ENCODE results near the gene TNIP3. TPM values are rescaled to one million over a fixed set of nuclear protein-coding genes. Genes with fewer than 3 reads are reported as not detected.
"Not testable (repeated sequence)": the region's sequence is repeated elsewhere in the genome, so short reads cannot be mapped to it uniquely, and the experiment has no call there.

TNIP3 gene
- total RNA-seq, 1 experiment from 2014 or later = 1.9 TPM

DNA sequence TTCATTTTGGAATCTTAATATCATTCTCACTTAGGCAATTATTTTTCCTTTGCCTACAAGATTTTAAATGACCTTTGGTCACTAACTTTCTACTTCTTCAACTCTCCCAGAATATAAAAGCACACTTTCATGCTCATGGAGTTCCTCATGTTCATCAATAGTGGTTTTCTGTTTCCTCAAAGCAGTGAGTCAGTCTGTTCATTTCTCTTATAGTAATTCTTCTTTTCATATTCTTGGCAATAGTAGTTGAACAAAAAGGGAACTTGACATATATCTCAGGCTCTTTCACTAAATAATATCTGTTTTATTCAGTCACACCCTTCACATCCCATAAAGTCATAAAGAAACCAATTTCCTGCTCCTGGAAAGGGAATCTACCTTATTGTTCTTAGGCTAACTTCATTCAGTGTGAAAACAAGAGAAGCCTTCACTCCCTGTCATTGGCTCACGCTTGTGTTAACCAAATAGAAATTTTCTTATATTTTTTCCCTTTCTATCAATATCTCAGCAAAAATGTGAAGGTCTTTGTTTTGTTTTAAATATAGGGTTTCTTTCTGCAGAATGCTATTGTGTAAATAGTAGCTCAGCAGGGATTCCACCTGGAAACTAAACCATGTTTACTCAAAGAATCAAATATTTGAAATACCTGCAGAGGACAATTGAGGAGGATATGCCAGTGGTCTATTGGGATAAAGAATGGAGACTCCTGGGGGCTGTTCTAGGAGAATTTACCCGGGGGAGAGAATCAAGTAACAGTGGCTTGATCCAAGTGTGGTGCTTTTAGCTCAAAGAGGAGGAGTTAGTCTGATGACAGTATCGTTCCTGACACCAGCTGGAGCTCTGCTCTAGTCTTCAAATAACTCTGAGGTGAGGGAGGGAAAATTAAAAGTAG lies 13.4 kb upstream of the TNIP3 start:
- no peak for DNase-seq (ENCODE audit: low spot score)

DNA sequence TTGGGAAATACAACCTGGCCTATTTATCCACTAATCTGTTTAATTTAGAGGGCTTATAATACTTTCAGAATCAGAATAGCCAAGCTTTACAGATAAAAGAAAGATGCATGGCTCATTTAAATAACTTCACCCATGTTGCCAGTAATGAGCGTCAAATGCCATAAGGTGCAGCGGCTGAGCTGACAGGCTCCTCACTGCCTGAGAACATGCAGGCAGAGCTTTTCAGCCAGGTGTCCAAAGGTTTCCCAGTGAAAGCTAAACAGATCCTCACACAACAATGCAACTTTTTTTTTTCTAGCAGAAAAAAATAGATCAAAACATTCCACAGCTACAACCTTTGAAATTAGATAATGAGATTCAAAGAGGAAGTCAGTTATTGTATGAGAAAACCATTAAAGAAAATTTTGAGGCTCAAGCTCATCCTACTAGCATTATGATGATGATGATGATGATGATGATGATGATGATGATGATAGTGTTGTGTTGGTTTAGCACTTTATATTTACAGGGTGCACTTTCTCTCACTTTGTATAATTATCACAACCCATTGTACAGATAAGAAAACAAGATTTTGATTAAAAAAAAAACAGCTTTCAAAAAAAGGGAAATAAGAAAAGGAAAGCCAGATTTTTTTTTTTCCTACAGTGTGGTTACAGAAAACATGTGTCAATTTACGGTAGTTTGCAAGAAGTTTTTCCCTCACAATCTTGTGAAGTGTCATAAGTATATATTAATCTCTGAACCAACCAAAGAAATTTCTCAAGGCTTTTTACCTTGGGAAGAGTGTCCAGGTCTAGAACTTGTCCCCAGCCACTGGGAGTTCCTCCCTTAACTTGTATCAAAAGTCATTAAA lies 12.2 kb upstream of the TNIP3 start:
- DNase-seq (ENCODE audit: low spot score) = no peak

DNA sequence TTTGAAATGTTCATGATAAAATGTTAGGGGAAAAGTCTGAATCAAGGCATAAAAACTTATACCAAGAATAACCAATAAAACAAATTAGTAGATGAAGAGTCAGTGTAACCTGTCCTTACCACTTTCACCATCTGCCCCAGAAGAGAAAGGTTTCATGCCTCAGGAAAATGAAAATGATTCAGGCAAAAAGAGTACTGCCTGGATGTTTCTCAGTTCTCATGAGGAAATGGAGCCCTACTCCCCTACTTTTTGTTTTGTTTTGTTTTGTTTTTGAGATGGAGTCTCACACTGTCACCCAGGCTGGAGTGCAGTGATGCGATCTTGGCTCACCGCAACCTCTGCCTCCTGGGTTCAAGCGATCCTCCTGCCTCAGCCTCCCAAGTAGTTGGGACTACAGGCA lies 7.4 kb upstream of the TNIP3 start:
- DNase-seq (ENCODE audit: low spot score) = not testable (repeated sequence)

GRCh38 chr4:121168446-121169281 lies 4.5 kb upstream of the TNIP3 start:
- DNase-seq (ENCODE audit: low spot score) = no peak

DNA sequence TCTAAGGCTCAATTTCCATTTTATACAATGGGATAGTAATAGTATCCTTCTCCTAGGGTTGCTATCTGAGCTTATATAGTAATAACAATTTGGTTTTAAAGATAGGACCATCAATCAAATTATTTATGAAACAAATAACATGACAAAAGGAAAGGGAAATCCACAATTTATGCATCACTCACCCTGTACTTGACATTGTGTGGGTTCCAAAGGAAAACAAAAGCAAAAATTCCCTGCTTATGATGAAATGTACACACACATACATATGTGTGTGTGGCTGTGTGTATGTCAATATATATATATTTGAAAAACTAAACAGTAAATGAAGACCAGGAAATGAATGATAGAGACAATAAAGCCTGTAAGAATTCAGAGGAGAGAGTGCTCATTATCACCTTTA lies 2.9 kb upstream of the TNIP3 start:
- no peak for DNase-seq (ENCODE audit: low spot score)

GRCh38 chr4:121165206-121165605 lies 1.1 kb upstream of the TNIP3 start:
- no peak for DNase-seq (ENCODE audit: low spot score)

DNA sequence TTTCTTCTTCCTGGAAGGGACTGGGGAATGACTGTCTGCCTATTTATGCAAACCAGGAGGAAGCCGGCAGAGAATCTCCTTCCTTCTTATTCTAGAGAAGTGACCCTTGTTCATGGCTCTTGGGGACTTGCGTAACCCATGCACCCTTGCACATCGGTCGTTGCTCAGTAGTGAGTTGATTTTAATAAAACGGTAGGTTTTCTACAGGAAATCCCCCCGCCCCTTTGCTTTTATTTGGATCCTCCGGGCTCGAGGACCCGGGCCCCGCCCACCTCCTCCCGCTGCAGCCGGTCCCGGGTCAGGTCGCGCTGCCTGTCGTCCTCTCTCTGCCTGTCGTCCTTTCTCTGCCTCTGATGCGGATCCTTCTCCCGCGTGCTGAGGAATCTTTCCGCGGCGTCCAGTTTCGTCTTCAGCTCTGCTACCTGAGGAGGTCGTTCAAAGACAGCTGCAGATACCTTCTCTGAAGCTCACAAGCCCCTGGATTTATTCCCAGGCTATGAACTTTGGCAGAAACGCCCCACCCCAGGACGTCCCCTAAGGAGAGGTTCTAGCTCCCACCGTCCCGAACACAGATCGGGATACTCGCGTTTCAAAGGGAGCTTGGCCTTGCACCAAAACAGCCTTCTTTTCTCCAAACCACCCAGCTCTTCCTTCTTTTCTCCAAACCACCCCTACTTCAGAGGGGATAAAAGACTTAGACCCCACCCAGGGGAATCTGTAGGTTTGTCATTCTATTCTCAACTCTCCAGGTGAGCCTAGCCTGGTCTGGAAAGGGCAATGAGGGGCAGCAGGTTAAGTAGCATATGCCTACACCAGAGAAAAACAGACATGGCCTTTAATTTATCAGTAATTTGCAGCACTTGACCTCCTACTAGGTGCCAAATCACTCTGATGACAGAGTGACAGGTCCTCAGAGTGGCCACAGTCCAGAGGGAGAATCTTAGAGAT lies 7.0 kb downstream of the TNIP3 start:
- DNase-seq (ENCODE audit: low spot score) = peak; percentile 27

DNA sequence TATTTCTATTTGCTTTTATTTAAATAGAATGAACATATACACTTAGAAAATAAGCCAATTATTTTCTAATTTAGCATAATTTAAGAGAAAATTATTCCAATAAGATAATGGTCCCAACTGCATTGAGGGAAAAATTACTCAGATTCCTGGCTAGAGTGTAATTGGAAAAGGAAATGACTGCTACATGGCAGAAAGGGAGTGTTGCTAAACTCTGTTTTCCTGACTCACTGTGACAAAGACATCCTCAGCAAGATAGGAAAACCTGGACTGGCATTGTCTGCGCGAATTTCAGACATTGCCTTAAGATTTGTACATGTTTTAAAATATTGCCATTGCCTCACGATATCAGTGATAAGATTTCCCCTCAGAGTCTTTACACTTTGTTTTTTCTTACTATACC lies 8.2 kb downstream of the TNIP3 start:
- DNase-seq (ENCODE audit: low spot score) = peak; percentile 87

DNA sequence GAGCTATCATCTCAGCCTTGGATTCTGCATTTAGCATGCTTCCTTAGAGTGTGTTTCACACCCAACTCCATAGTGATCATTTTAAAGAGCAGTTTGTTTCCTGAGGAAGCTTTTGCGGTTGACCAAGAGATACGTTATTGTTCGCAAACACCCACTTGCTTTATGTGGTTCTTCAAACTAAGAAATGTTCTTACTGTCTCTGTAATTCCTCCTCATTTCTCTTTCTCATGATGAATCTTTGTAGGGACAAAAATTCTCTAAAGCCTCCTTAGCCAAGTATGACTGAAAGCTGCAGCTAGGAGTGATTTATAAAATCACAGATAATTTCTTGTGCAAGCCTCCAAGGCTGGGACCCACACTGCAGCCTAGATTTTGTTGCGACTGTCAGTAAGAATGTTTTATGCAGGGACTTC lies 10.0 kb downstream of the TNIP3 start:
- DNase-seq (ENCODE audit: low spot score) = no peak

DNA sequence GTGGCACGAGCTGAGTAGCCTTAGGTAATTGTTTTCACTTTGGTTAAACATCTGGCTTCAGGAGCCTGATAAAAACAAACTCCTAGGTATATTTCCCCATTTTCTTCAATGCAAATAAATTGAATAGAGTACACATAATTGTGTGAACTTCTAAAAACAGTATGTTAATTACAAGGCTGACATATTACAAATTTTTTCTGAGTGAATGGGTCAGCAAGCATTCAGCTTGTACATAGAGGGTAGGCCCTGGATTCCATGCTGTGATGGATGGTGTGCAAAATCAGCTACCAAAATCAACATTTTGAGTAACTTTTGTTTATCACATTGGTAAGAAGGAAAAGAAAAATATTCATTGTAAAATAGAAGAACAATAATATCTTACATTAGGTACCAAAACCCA lies 12.2 kb downstream of the TNIP3 start:
- no peak for DNase-seq (ENCODE audit: low spot score)

- no peak for DNase-seq (ENCODE audit: low spot score)
These were observed 13.6 kb downstream of the TNIP3 start for GRCh38 chr4:121150486-121150885.

GRCh38 chr4:121150003-121150402 lies 14.1 kb downstream of the TNIP3 start:
- DNase-seq (ENCODE audit: low spot score) = no peak

GRCh38 chr4:121148621-121149020 lies 15.5 kb downstream of the TNIP3 start:
- DNase-seq (ENCODE audit: low spot score) = no peak

DNA sequence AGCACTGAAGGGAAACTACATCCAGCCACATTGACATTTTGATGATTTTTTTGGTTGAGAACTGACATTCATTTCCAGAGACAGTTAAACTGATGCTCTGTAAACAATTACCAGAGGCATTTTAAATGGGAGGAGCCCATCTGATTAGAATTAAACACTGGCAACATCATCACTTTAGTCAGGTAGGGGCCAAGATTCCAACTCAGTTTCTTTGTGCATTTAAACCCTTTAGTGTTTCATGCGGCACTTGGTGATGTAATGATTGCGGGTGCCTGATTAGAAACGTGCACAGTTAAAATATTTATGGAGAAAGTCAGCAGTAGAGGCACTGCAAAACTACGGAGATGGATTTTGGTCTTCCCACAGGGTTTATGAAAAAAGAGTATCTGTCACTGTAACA lies 16.1 kb downstream of the TNIP3 start:
- peak; percentile 10 for DNase-seq (ENCODE audit: low spot score)

GRCh38 chr4:121146530-121146929 lies 17.6 kb downstream of the TNIP3 start:
- no peak for DNase-seq (ENCODE audit: low spot score)

DNA sequence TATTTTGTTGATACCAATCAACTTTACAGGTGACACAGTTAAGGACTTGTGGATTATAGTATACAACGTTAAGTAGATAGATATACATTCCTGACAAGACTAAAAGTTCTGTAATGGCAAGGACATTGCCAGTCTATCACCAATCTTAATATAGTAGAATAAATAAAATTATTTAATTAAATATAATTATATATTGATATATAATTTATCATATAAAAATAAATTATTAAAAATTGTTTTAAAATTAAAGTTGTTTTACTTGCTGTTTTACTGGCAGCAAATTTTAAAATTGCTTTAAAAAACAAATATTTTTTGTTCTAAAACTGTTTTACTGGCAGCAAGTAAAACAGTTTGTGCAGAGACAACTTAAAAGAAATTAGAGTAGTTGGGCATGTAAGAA lies 18.7 kb downstream of the TNIP3 start:
- DNase-seq (ENCODE audit: low spot score) = no peak

GRCh38 chr4:121144021-121144420 lies 20.1 kb downstream of the TNIP3 start:
- no peak for DNase-seq (ENCODE audit: low spot score)

- DNase-seq (ENCODE audit: low spot score) = no peak
These were observed 21.0 kb downstream of the TNIP3 start for GRCh38 chr4:121143131-121143530.

DNA sequence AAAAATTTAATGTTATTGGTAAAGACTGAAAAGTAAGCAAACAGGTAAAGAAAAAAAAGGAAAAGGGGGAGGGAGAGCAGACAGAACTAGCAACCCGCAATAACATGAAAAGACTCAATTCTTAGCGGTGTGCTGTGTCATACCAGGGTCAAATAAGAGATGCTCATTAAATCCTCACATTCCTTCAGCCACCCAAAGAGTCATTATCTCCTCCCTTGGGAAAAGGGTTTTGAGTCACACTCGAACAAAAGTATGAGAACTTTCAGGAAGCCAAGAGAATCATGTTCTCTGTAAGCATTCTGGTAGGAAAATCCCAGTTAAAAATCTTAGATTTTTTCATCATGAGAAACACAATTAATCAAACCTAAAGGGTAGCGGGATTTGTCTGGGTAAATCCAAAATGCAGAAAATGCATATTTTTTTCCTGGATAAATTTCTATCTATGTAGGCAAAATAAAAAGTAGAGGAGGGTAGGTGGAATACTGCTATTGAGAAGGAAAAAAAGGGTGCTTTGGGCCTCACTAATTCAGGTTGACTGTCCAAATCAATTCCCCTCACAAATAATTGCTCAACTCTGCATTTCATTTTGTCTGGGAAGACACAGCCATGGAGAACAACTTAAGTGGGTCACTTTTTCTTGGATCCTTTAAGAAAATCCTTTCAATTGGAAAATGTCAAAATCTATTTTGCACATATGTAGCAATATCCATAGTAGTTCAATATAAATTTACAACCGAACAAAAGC lies 23.2 kb downstream of the TNIP3 start:
- DNase-seq (ENCODE audit: low spot score) = peak; percentile 74
